BJ (cell line): ENCODE data around the gene SEC24B. TPM values are rescaled to one million over a fixed set of nuclear protein-coding genes. Genes with fewer than 3 reads are reported as not detected.

ENCODE experiments used
- CTCF ChIA-PET: fragments of 350-600 bp; formaldehyde crosslinking; extraction: SDS; loops from one replicate; lab custom pipeline; 2021; ENCODE audit warnings: antibody characterized with exemption, inconsistent platforms; lab: Yijun Ruan, JAX
- POLR2A ChIA-PET: fragments of 300-600 bp; sonication (Branson Sonifier 250); formaldehyde crosslinking; extraction: SDS; loops from one replicate; lab custom pipeline; 2021; ENCODE audit warnings: antibody characterized with exemption; lab: Charles Lee
- DNase-seq: peaks from one replicate; pipeline ENCODE4 v3.0.0-alpha.2; 2011; ENCODE audit warnings: low read depth
- H3K27me3 ChIP-seq: 2 replicates; pipeline ENCODE4 v1.6.0; 2011; ENCODE audit warnings: low read length; ENCODE audit not compliant: control insufficient read depth, insufficient read depth
- H3K36me3 ChIP-seq: 2 replicates; pipeline ENCODE4 v1.5.1; 2011; ENCODE audit warnings: low read length; ENCODE audit not compliant: control insufficient read depth, insufficient read depth
- H3K4me3 ChIP-seq: 2 replicates; pipeline ENCODE4 v1.5.1; 2011; ENCODE audit warnings: low read depth, mild to moderate bottlenecking, control low read depth, low read length
- polyA plus RNA-seq: library from polyadenylated mRNA; depleted of rRNA; stranded (reverse); fragments of >200 nt; gene quantifications from 2 replicates; pipeline ENCODE4 v1.2.3, GENCODE V29; 2011
- TF ChIP-seq, protein P1 (sequence below): IDR thresholded peaks from 2 replicates; pipeline ENCODE4 v1.5.1; 2011; ENCODE audit warnings: low read depth, mild to moderate bottlenecking, control low read depth, inconsistent platforms, low read length, moderate library complexity; ENCODE audit not compliant: insufficient read depth

The SEC24B gene
- polyA plus RNA-seq, 1 experiment, result 43.1 TPM

- ChIA-PET POLR2A (no interaction called here), CTCF (interaction anchor here (0.8 to 1.4 kb wide), 2 partner anchors 9 to 14 kb away, joined by 3 read pairs; no protein-coding TSS in a partner anchor)
- no peak for DNase-seq
- H3K36me3 ChIP-seq, result peaks cover 10% of the 10 kb centered on the region
- TF ChIP-seq, protein P1, sequence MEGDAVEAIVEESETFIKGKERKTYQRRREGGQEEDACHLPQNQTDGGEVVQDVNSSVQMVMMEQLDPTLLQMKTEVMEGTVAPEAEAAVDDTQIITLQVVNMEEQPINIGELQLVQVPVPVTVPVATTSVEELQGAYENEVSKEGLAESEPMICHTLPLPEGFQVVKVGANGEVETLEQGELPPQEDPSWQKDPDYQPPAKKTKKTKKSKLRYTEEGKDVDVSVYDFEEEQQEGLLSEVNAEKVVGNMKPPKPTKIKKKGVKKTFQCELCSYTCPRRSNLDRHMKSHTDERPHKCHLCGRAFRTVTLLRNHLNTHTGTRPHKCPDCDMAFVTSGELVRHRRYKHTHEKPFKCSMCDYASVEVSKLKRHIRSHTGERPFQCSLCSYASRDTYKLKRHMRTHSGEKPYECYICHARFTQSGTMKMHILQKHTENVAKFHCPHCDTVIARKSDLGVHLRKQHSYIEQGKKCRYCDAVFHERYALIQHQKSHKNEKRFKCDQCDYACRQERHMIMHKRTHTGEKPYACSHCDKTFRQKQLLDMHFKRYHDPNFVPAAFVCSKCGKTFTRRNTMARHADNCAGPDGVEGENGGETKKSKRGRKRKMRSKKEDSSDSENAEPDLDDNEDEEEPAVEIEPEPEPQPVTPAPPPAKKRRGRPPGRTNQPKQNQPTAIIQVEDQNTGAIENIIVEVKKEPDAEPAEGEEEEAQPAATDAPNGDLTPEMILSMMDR, result no peak
- H3K27me3 ChIP-seq, result no peaks in the 10 kb centered on the region
- H3K4me3 ChIP-seq, result no peak overlapping the region
These were observed 98.6 kb downstream of the SEC24B start for GRCh38 chr4:109532182-109532581.

- DNase-seq, result no peak
- POLR2A ChIA-PET, result no interaction called here
- no peaks in the 10 kb centered on the region for H3K27me3 ChIP-seq
- TF ChIP-seq, protein P1, result no peak
- peaks cover 7% of the 10 kb centered on the region for H3K36me3 ChIP-seq
- H3K4me3 ChIP-seq, result no peak overlapping the region
- CTCF ChIA-PET, result interaction anchor here (1.0 to 1.5 kb wide), 2 partner anchors 9 to 14 kb away, joined by 3 to 5 read pairs; no protein-coding TSS in a partner anchor
These were observed 111.8 kb downstream of the SEC24B start for GRCh38 chr4:109545401-109545800.

- H3K27me3 ChIP-seq, result no peaks in the 10 kb centered on the region
- TF ChIP-seq, protein P1, result no peak
- DNase-seq, result no peak
- ChIA-PET POLR2A (interaction anchor here (0.6 kb wide), 1 partner anchor 25 kb away, joined by 9 read pairs; no protein-coding TSS in a partner anchor), CTCF (interaction anchor here (1.9 kb wide), 1 partner anchor 13 kb away, joined by 8 read pairs; the partner anchor contains the start of gene MCUB)
- no peak overlapping the region for H3K4me3 ChIP-seq
- peaks cover 6% of the 10 kb centered on the region for H3K36me3 ChIP-seq
These were observed 113.8 kb downstream of the SEC24B start for GRCh38 chr4:109547394-109547793.

- ChIA-PET CTCF (no interaction called here), POLR2A (no interaction called here)
- DNase-seq, result no peak
- Histone ChIP-seq H3K4me3 (no peak overlapping the region), H3K36me3 (peaks cover 3% of the 10 kb centered on the region), H3K27me3 (no peaks in the 10 kb centered on the region)
- TF ChIP-seq, protein P1, result no peak
These were observed 115.0 kb downstream of the SEC24B start for GRCh38 chr4:109548655-109549054.

- CTCF ChIA-PET, result interaction anchor here (0.9 kb wide), 1 partner anchor 53 kb away, joined by 3 read pairs; no protein-coding TSS in a partner anchor
- Histone ChIP-seq H3K36me3 (no peaks in the 10 kb centered on the region), H3K4me3 (no peak overlapping the region), H3K27me3 (no peaks in the 10 kb centered on the region)
- TF ChIP-seq, protein P1, result no peak
- POLR2A ChIA-PET, result no interaction called here
- DNase-seq, result no peak
These were observed 118.6 kb downstream of the SEC24B start for GRCh38 chr4:109552237-109552636.
